IMR-90 (cell line): ENCODE results near the gene BAMBI. TPM values are rescaled to one million over a fixed set of nuclear protein-coding genes. Genes with fewer than 3 reads are reported as not detected.

Source experiments
- ATAC-seq: fragments of 200-7000 bp; cut with Tn5 transposase; 2 replicates; pipeline ENCODE4 v1.9.1; 2020; ENCODE audit warnings: low read depth, mild to moderate bottlenecking, moderate library complexity
- BruUV-seq: library from RNA; stranded (reverse); fragments of 400-500 nt; replicated peaks from 2 replicates; lab custom pipeline; 2021; lab: Mats Ljungman, UMichigan
- CTCF ChIA-PET: fragments of 300-600 bp; formaldehyde crosslinking; extraction: SDS; loops from one replicate; lab custom pipeline; 2021; ENCODE audit warnings: antibody characterized with exemption; lab: Yijun Ruan, JAX
- POLR2A ChIA-PET: fragments of 300-600 bp; sonication (Branson Sonifier 250); formaldehyde crosslinking; loops from one replicate; lab custom pipeline; 2022; ENCODE audit warnings: antibody characterized with exemption; ENCODE audit not compliant: unreplicated experiment; lab: Charles Lee
- DNase-seq: peaks from one replicate; pipeline ENCODE4 v3.0.0; 2013
- H2AFZ ChIP-seq: replicated peaks from 2 replicates; pipeline ENCODE3; 2013; ENCODE audit warnings: low read length, mild to moderate bottlenecking; ENCODE audit not compliant: poor library complexity
- H2AK5ac ChIP-seq: 2 replicates; pipeline ENCODE4 v1.6.1; 2013; ENCODE audit warnings: low read depth, low read length, inconsistent platforms
- H2AK9ac ChIP-seq: replicated peaks from 2 replicates; pipeline ENCODE3; 2013; ENCODE audit warnings: mild to moderate bottlenecking, low read depth, low read length, moderate library complexity; ENCODE audit not compliant: poor library complexity
- H2BK120ac ChIP-seq: 2 replicates; pipeline ENCODE4 v1.6.1; 2013; ENCODE audit warnings: low read depth, low read length, inconsistent platforms
- H2BK15ac ChIP-seq: 3 replicates; pipeline ENCODE4 v1.6.1; 2013; ENCODE audit warnings: low read depth, low read length, inconsistent platforms
- H2BK20ac ChIP-seq: 2 replicates; pipeline ENCODE4 v1.6.1; 2013; ENCODE audit warnings: low read depth, mild to moderate bottlenecking, inconsistent platforms, low read length, moderate library complexity
- H2BK5ac ChIP-seq: 2 replicates; pipeline ENCODE4 v1.6.1; 2013; ENCODE audit warnings: mild to moderate bottlenecking, low read depth, low read length, inconsistent platforms; ENCODE audit not compliant: poor library complexity, severe bottlenecking
- H3K14ac ChIP-seq: replicated peaks from 2 replicates; pipeline ENCODE4 v1.6.1; 2013; ENCODE audit warnings: low read depth, low read length, inconsistent platforms
- H3K18ac ChIP-seq: 2 replicates; pipeline ENCODE4 v1.6.1; 2013; ENCODE audit warnings: low read depth, low read length, control low read depth
- H3K23ac ChIP-seq: 2 replicates; pipeline ENCODE4 v1.6.1; 2013; ENCODE audit warnings: low read depth, low read length, inconsistent platforms
- H3K27ac ChIP-seq: 2 replicates; pipeline ENCODE4 v1.5.1; 2013; ENCODE audit warnings: mild to moderate bottlenecking, control low read depth, low read length; ENCODE audit not compliant: insufficient read depth
- H3K27me3 ChIP-seq: 2 replicates; pipeline ENCODE4 v1.6.1; 2013; ENCODE audit warnings: low read length; ENCODE audit not compliant: control insufficient read depth, insufficient read depth
- H3K36me3 ChIP-seq: 2 replicates; pipeline ENCODE4 v1.6.1; 2013; ENCODE audit warnings: low read length, mixed read lengths; ENCODE audit not compliant: control insufficient read depth, insufficient read depth
- H3K4ac ChIP-seq: 2 replicates; pipeline ENCODE4 v1.6.1; 2013; ENCODE audit warnings: low read depth, low read length, inconsistent platforms
- H3K4me1 ChIP-seq: 2 replicates; pipeline ENCODE4 v1.6.1; 2013; ENCODE audit warnings: low read length, mixed read lengths; ENCODE audit not compliant: control insufficient read depth, insufficient read depth
- H3K4me2 ChIP-seq: 2 replicates; pipeline ENCODE4 v1.6.1; 2013; ENCODE audit warnings: low read depth, mild to moderate bottlenecking, control low read depth, low read length, moderate library complexity
- H3K4me3 ChIP-seq: 2 replicates; pipeline ENCODE4 v1.5.1; 2013; ENCODE audit warnings: low read depth, mild to moderate bottlenecking, control low read depth, low read length, moderate library complexity; ENCODE audit not compliant: insufficient read depth
- H3K56ac ChIP-seq: 2 replicates; pipeline ENCODE4 v1.6.1; 2013; ENCODE audit warnings: low read length, inconsistent platforms; ENCODE audit not compliant: insufficient read depth; ENCODE audit errors: extremely low read depth
- H3K79me1 ChIP-seq, 2 experiments: 2 replicates each; pipeline ENCODE4 v1.6.1; 2013; ENCODE audit warnings: low read length in 2 of 2, inconsistent platforms in 1 of 2, low read depth in 1 of 2
- H3K9ac ChIP-seq: 2 replicates; pipeline ENCODE4 v1.6.1; 2013; ENCODE audit warnings: low read depth, low read length, control low read depth
- H3K9me1 ChIP-seq: 2 replicates; pipeline ENCODE4 v1.6.1; 2013; ENCODE audit warnings: low read length, inconsistent platforms; ENCODE audit not compliant: insufficient read depth
- H3K9me3 ChIP-seq: 2 replicates; pipeline ENCODE4 v1.6.1; 2013; ENCODE audit warnings: low read length; ENCODE audit not compliant: control insufficient read depth, insufficient read depth
- H4K20me1 ChIP-seq: 2 replicates; pipeline ENCODE4 v1.6.1; 2013; ENCODE audit warnings: low read length, inconsistent platforms; ENCODE audit not compliant: insufficient read depth
- H4K5ac ChIP-seq: 2 replicates; pipeline ENCODE4 v1.6.1; 2013; ENCODE audit warnings: mild to moderate bottlenecking, low read depth, low read length, control low read depth
- H4K8ac ChIP-seq, 2 experiments: 2 replicates each; pipeline ENCODE4 v1.6.1; 2013; ENCODE audit warnings: low read depth in 2 of 2, low read length in 2 of 2, control low read depth in 1 of 2, inconsistent platforms in 1 of 2
- H4K91ac ChIP-seq: 2 replicates; pipeline ENCODE4 v1.6.1; 2013; ENCODE audit warnings: low read depth, low read length, inconsistent platforms; ENCODE audit not compliant: insufficient read depth
- FOS ChIP-seq: fragments of 150-350 bp; IDR thresholded peaks from 2 replicates; pipeline ENCODE4 v1.6.1; 2016; ENCODE audit warnings: low read depth, low read length
- MXI1 ChIP-seq: IDR thresholded peaks from 2 replicates; pipeline ENCODE4 v1.6.1; 2012; ENCODE audit warnings: low read depth, mild to moderate bottlenecking, low read length, moderate library complexity, borderline replicate concordance
- RAD21 ChIP-seq: IDR thresholded peaks from 2 replicates; pipeline ENCODE4 v1.6.1; 2012; ENCODE audit warnings: low read length, improper control_type of control experiment
- RCOR1 ChIP-seq: IDR thresholded peaks from 2 replicates; pipeline ENCODE4 v1.6.1; 2012; ENCODE audit warnings: mild to moderate bottlenecking, low read length, improper control_type of control experiment; ENCODE audit not compliant: insufficient replicate concordance
- RFX5 ChIP-seq: IDR thresholded peaks from 2 replicates; pipeline ENCODE4 v1.8.0; 2012; ENCODE audit warnings: low read depth, mild to moderate bottlenecking, low read length, moderate library complexity
- WGBS, 2 experiments: methylation state at CpG; one replicate each; pipeline versions ENCODE4 v1.1.5 to v1.1.7; 2013; ENCODE audit warnings: missing lambda C conversion rate in 2 of 2; ENCODE audit not compliant: insufficient read length in 1 of 2; ENCODE audit errors: extremely low coverage in 2 of 2; 5-methylcytosine and 5-hydroxymethylcytosine counted together
- dilution Hi-C: fragments of 300-500 bp; cut with HindIII; formaldehyde crosslinking; loops from one replicate; pipeline ENCODE4 v1.14.3; 2018; ENCODE audit warnings: low sequenced_read_pairs; ENCODE audit not compliant: unreplicated experiment
- in situ Hi-C: fragments of 300-500 bp; cut with MboI; formaldehyde crosslinking; loops from 3 replicates; pipeline ENCODE4 v1.14.3; 2019; ENCODE audit warnings: low sequenced_read_pairs, inconsistent platforms, mixed read lengths
- intact Hi-C: fragments of 100-400 bp; cut with micrococcal nuclease; formaldehyde crosslinking; loops from 2 replicates; pipeline ENCODE4 v1.10.0; 2022
- polyA plus RNA-seq, 3 experiments: library from polyadenylated mRNA; depleted of rRNA; stranded (reverse); fragments of >200 nt; gene quantifications; 2 replicates each; pipeline ENCODE4 v1.2.3, GENCODE V29; 2012; ENCODE audit warnings: low replicate concordance in 1 of 3
- total RNA-seq: library from RNA; depleted of rRNA; stranded (reverse); fragments of >200 nt; gene quantifications from 2 replicates; pipeline ENCODE4 v1.2.3, GENCODE V29; 2012

Gene BAMBI
- total and polyA plus RNA-seq, 2 of the 4 experiments (the other 2 are of a cell fraction) = 14.4 to 19.4 TPM

DNA sequence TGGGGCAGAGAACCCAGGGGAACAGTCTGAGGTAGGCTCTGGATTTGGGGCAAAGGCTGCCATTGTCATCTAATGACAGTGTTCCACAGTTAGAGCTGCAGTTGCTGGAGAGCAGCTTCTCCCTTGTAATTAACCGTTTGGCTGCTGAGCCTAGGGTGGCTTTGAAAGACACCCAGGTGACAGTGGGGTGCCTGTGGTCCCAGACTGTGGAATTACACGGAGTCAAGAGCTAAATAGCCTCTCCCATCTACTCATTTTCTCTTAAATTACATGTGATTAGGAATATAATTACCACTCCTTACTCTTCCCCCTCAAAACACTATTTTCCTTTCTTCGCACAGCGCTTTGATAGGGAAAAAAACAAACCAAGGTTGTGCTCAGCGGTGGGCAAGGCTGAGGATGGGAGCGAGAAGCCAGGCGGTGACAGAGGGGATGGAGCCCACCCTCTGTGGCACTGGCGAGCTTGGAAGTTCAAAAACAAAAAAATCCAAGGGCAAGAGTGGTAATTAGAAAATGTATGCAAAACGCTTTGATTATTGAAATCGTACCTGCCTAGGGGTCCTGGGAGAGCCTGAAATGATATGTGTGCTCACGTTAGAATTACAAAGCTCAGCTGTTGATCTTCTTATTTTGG is 44.1 kb downstream of the BAMBI start:
- CTCF ChIA-PET = interaction anchor here (0.7 to 1.4 kb wide), 7 partner anchors 15 to 270 kb away, joined by 3 to 7 read pairs (median 3); partner anchors contain the start of gene BAMBI
- Histone ChIP-seq H2AFZ (peak overlapping the region; percentile 48), H3K4me1 (peaks cover 10% of the 10 kb centered on the region), H3K18ac (peak overlapping the region; percentile 38; the same call in 1 of the 2 replicates), H4K20me1 (no peaks in the 10 kb centered on the region), H3K79me1 (no peaks in the 10 kb centered on the region), H3K9ac (no peak overlapping the region), H2BK120ac (peak overlapping the region; percentile 91), H2AK5ac (peak overlapping the region; percentile 74), H4K8ac (peak overlapping the region in 1 of 2 experiments; percentile 50; a peak in 3 of 4 replicates), H3K56ac (0 out of 2 replicates have a peak overlapping the region, but pooled peaks have one; percentile 17), H3K4me3 (no peak overlapping the region), H2AK9ac (no peak overlapping the region), H3K9me3 (peaks cover 3% of the 10 kb centered on the region; the same call in 1 of the 2 replicates), H4K91ac (peak overlapping the region; percentile 36; the same call in 1 of the 2 replicates), H3K23ac (peak overlapping the region; percentile 48; the same call in 1 of the 2 replicates), H3K36me3 (no peaks in the 10 kb centered on the region), H2BK20ac (peak overlapping the region; percentile 59), H2BK15ac (peak overlapping the region; percentile 5; the same call in 2 of the 3 replicates), H3K4me2 (no peak overlapping the region), H3K14ac (peak overlapping the region; percentile 48), H4K5ac (no peak overlapping the region), H3K9me1 (no peaks in the 10 kb centered on the region), H2BK5ac (peak overlapping the region; percentile 2), H3K27me3 (no peaks in the 10 kb centered on the region), H3K27ac (no peak overlapping the region), H3K4ac (peak overlapping the region; percentile 75)
- DNase-seq (no peak), ATAC-seq (no peak)
- BruUV-seq = no TSS peak
- 100% methylated on average over 4 of the region's 11 CpGs; no CpG with 5 or more reads in 1 of the 2 experiments for WGBS, 2 experiments
- in situ Hi-C loops = no loop called here
- dilution Hi-C loops = no loop called here
- intact Hi-C loops = no loop called here
- no peak for TF ChIP-seq RAD21
- no peak for TF ChIP-seq MXI1
- TF ChIP-seq RCOR1 = no peak
- no peak for TF ChIP-seq FOS
- no peak for TF ChIP-seq RFX5
- POLR2A ChIA-PET = no interaction called here
